ELR (cell line): Measurements from ENCODE around the gene NAA25.

Experiments used
- DNase-seq: peaks from one replicate; pipeline ENCODE4 v3.0.0-alpha.2; 2015; ENCODE audit warnings: low read depth

NAA25 gene

GRCh38 chr12:112108202-112109079 lies at the start of gene NAA25:
TSS of gene NAA25 (minus strand) at chr12:112108783. CDS start at chr12:112108773, 10 bp downstream.
- DNase-seq: peak; percentile 93

GRCh38 chr12:112153893-112154219 lies 45.3 kb upstream of the NAA25 start:
- no peak for DNase-seq

GRCh38 chr12:112153181-112153892 lies 44.8 kb upstream of the NAA25 start:
- no peak for DNase-seq

GRCh38 chr12:112151766-112152541 lies 43.4 kb upstream of the NAA25 start:
- DNase-seq: no peak

- DNase-seq: no peak
Observed at GRCh38 chr12:112149596-112149995, 41.0 kb upstream of the NAA25 start.

- peak; percentile 69 for DNase-seq
Observed at GRCh38 chr12:112148031-112148513, 39.5 kb upstream of the NAA25 start.

- no peak for DNase-seq
Observed at GRCh38 chr12:112146123-112146522, 37.5 kb upstream of the NAA25 start.

- no peak for DNase-seq
Observed at GRCh38 chr12:112140728-112141127, 32.1 kb upstream of the NAA25 start.

GRCh38 chr12:112134731-112135130 lies 26.1 kb upstream of the NAA25 start:
- DNase-seq: no peak

- DNase-seq: no peak
Observed at GRCh38 chr12:112133418-112133817, 24.8 kb upstream of the NAA25 start.

- no peak for DNase-seq
Observed at GRCh38 chr12:112131686-112132085, 23.1 kb upstream of the NAA25 start.

- peak; percentile 49 for DNase-seq
Observed at GRCh38 chr12:112130441-112130998, 21.9 kb upstream of the NAA25 start.

GRCh38 chr12:112126911-112127310 lies 18.3 kb upstream of the NAA25 start:
- DNase-seq: peak; percentile 33

- no peak for DNase-seq
Observed at GRCh38 chr12:112126000-112126438, 17.4 kb upstream of the NAA25 start.

- peak; percentile 98 for DNase-seq
Observed at GRCh38 chr12:112125250-112125999, 16.8 kb upstream of the NAA25 start, which contains the start of gene TRAFD1. TSS of gene TRAFD1 (plus strand) at chr12:112125560. CDS start at chr12:112130523, 4,963 bp downstream.

GRCh38 chr12:112124918-112125249 lies 16.3 kb upstream of the NAA25 start:
- no peak for DNase-seq

GRCh38 chr12:112122823-112123690 lies 14.5 kb upstream of the NAA25 start:
- peak; percentile 78 for DNase-seq

GRCh38 chr12:112121780-112122565 lies 13.4 kb upstream of the NAA25 start:
- peak; percentile 42 for DNase-seq

- DNase-seq: no peak
Observed at GRCh38 chr12:112117685-112118084, 9.1 kb upstream of the NAA25 start.
